HuH-7.5 (cell line): Measurements from ENCODE around the gene CTNNAL1.

Source experiments
- DNase-seq: peaks from one replicate; pipeline ENCODE4 v3.0.0; 2011; ENCODE audit warnings: low spot score

The CTNNAL1 gene

GRCh38 chr9:109028457-109028856, 15.2 kb upstream of the CTNNAL1 start:
- no peak for DNase-seq

- DNase-seq, result no peak
These were observed 13.9 kb upstream of the CTNNAL1 start for GRCh38 chr9:109027176-109027575.

- DNase-seq, result no peak
These were observed 13.0 kb upstream of the CTNNAL1 start for GRCh38 chr9:109026306-109026705.

GRCh38 chr9:109022873-109023272, 9.6 kb upstream of the CTNNAL1 start:
- DNase-seq, result no peak

- DNase-seq, result no peak
These were observed 7.5 kb upstream of the CTNNAL1 start for GRCh38 chr9:109020581-109021511.

- no peak for DNase-seq
These were observed 6.8 kb upstream of the CTNNAL1 start for GRCh38 chr9:109020113-109020512.

- DNase-seq, result no peak
These were observed 6.1 kb upstream of the CTNNAL1 start for GRCh38 chr9:109019420-109019819.

- DNase-seq, result no peak
These were observed 4.2 kb upstream of the CTNNAL1 start for GRCh38 chr9:109017493-109017892.

GRCh38 chr9:109017061-109017460, 3.8 kb upstream of the CTNNAL1 start:
- DNase-seq, result no peak

GRCh38 chr9:109016132-109016531, 2.8 kb upstream of the CTNNAL1 start:
- no peak for DNase-seq

- no peak for DNase-seq
These were observed 1.4 kb upstream of the CTNNAL1 start for GRCh38 chr9:109014608-109015280.

GRCh38 chr9:109013679-109014607, 644 bp upstream of the CTNNAL1 start:
- DNase-seq, result no peak

- DNase-seq, result peak; percentile 43
These were observed 1.1 kb downstream of the CTNNAL1 start for GRCh38 chr9:109012009-109012875.

- DNase-seq, result no peak
These were observed 2.0 kb downstream of the CTNNAL1 start for GRCh38 chr9:109011231-109011671.

- DNase-seq, result no peak
These were observed 2.6 kb downstream of the CTNNAL1 start for GRCh38 chr9:109010746-109011145.

GRCh38 chr9:109005678-109006077, 7.6 kb downstream of the CTNNAL1 start:
- DNase-seq, result no peak

GRCh38 chr9:109003116-109003515, 10.2 kb downstream of the CTNNAL1 start:
- no peak for DNase-seq

GRCh38 chr9:109002141-109002540, 11.2 kb downstream of the CTNNAL1 start:
- DNase-seq, result no peak

GRCh38 chr9:109001275-109001676, 12.0 kb downstream of the CTNNAL1 start:
- DNase-seq, result no peak

- DNase-seq, result no peak
These were observed 16.2 kb downstream of the CTNNAL1 start for GRCh38 chr9:108997112-108997511.

GRCh38 chr9:108996643-108997042, 16.7 kb downstream of the CTNNAL1 start:
- no peak for DNase-seq
